Cardiac fibroblast (primary cell): ENCODE data around the gene MCEE.
"Not testable (repeated sequence)": the region's sequence is repeated elsewhere in the genome, so short reads cannot be mapped to it uniquely, and the experiment has no call there.

ENCODE experiments used
- DNase-seq, 2 donors: peaks; one replicate each; pipeline versions ENCODE4 v3.0.0 to v3.0.0-alpha.2; 2010; ENCODE audit warnings: low read depth in 2 of 2
- H3K4me3 ChIP-seq, 2 donors: replicated peaks in 1 of 2; 1 replicate in 1 of 2; 2 replicates in 1 of 2; pipeline ENCODE4 v1.5.1; 2011; ENCODE audit warnings: low read depth in 2 of 2, low read length in 2 of 2, mild to moderate bottlenecking in 2 of 2, moderate library complexity in 1 of 2
- CTCF ChIP-seq: IDR thresholded peaks from one replicate; pipeline ENCODE4 v1.5.1; 2011; ENCODE audit warnings: low read depth, mild to moderate bottlenecking, low read length, inconsistent platforms

The MCEE gene

DNA sequence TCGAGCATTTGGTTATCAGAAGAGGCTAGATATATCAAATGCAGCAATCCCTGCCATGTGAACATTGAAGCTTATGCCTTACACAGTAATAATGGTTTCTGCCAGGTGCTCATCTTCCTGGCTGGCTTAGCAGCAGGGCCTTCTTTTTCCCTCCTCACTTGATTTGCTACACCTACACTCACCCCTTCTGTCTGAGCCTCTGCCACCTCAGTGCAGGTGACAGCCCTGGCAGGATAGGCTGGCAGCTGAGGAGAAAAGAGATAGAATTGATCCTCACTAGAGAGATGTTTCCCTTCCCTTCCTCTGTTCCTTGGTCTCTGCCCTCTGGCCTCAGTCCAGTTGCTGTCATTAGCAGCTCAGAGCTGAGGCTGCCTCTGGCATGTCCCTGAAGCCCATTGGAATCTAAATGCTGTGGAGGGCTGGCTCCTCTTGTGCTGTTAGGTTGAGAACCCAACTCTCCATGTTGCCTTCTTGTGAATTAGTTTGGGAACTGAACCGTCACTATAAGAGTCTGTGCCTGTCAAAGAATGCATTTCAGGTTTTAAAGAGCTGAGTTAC is 18.6 kb upstream of the MCEE start:
- DNase-seq: no peak
- no peak for TF ChIP-seq CTCF
- no peak overlapping the region for H3K4me3 ChIP-seq

DNA sequence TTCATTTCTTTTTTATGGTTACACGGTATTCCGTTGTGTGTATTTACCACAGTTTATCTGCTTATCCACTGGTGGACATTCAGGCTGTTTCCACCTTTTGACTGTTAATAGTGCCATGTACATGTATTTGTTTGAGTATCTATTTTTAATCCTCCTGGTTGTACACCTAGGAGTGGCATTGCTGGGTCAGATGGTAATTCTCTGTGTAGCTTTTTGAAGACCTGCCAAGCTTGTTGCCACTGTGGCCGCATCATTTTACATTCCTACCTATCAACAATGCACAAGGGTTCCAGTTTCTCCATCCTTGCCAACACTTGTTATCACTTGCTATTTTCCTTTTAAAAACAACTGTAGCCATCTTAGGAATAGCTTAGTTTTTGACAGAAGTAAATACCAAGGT is 13.8 kb upstream of the MCEE start:
- H3K4me3 ChIP-seq: no peak overlapping the region

DNA sequence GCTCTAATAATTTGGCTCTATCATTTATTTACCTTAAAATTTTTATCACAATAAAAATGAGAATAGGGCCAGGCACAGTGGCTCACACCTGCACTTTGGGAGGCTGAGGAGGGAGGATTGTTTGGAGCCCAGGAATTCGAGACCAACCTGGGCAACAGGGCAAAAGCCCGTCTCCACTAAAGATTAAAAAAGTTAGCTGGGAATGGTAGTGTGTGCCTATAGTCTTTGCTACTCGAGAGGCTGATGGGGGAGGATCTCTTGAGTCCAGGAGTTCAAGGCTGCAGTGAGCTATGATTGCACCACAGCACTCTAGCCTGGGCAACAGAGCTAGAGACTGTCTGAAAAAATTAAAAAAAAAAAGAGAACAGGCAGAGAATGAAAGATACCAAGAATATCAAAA is 6.1 kb upstream of the MCEE start:
- no peak for TF ChIP-seq CTCF
- DNase-seq: no peak
- no peak overlapping the region for H3K4me3 ChIP-seq

More for the DNA sequence above, 13.8 kb upstream of the MCEE start:
- no peak for TF ChIP-seq CTCF
- no peak for DNase-seq

DNA sequence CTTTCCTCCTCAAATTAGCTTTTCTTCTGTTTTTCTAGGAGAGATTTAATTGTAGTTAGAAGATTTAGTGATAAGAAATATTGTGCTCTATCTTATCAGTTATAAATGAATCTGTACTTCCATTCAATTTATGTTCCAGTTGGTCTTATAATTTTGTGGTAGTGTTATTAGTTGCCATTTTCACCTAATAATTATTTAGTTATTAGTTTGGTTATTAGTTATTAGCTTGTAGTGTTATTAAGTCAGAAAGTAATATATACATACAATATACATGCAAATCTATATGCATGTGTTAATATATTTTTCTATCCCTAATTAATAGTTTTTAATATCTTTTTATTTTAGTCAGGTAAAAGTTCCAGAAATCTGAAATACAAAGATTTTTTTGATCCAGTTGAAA is 3.6 kb upstream of the MCEE start:
- DNase-seq: no peak
- no peak overlapping the region for H3K4me3 ChIP-seq
- TF ChIP-seq CTCF: no peak

DNA sequence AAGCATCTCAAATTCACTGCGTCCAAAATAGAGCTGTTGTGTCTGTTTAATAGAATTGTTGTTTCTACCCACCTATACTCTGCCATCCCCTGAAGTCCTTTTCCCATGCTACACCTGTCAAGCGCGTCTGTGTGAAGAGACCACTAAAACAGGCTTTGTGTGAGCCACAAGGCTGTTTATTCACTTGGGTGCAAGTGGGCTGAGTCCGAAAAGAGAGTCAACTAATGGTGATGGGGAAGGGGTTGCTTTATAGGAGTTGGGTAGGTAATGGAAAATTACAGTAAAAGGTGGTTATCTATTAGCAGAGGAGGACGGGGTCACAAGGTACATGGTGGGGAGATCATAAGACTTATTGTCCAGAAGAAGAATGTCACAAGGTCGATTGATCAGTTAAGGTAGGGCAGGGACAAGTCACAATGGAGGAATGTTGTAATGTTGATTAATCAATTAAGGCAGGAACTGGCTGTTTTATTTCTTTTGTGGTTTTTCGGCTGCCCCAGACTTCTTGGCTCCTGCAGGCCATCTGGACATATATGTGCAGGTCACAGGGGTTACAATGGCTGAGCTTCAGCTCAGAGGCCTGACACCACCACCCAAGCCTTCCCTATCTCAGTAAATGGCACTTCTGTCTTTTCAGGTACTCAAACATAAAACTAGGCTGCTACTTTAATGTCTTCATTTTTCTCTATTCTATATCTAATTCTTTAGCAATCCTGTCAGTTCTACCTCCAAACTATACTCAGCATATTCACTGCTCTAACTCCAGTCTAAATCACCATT is 1.5 kb upstream of the MCEE start:
- H3K4me3 ChIP-seq: peak overlapping the region; percentile 93 to 99
- DNase-seq: not testable (repeated sequence)

DNA sequence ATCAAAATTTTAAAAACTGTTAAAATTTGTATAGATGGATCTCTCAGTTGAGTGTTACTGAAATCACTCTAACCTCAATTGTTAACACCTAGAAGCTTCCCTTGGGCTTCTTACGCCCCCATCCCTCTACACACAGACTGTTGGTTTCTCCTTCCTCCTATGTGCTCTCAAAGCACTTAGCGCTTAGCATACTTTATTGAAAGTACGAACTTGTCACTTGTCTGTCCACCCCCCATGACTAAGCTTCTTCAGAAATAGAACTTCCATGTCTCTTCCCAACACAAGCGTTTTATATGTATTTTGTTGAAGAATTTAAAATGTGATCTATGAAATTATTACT is 846 bp upstream of the MCEE start:
- peak in 1 of 2 donors; percentile 22 for DNase-seq
- peak overlapping the region; percentile 93 to 99 for H3K4me3 ChIP-seq
- no peak for TF ChIP-seq CTCF

DNA sequence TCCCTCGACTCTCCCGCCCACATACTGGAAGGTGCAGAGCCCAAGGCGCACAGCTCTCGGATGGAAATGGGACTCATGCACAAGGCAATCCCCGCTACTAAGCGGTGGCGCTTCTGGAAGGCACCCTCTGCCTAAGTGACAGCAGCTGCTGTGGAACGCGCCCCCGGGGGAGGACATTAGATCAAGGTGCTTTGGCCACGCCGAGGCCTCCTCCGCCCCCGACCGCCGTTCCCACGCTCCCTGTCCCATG is 202 bp downstream of the MCEE start:
- H3K4me3 ChIP-seq: peak overlapping the region; percentile 93 to 99
- no peak for TF ChIP-seq CTCF
- no peak for DNase-seq
